A549 (cell line): ENCODE data around the gene SHC2. TPM values are rescaled to one million over a fixed set of nuclear protein-coding genes. Genes with fewer than 3 reads are reported as not detected.

Source experiments
- ATAC-seq, 2 experiments: fragments of 200-7000 bp in 1 of 2; fragments of >200 bp in 1 of 2; cut with Nextera tagmentation in 1 of 2; cut with Tn5 transposase in 1 of 2; 3 replicates each; pipeline versions ENCODE4 v1.8.0 to v1.9.1; 2018 to 2020; ENCODE audit warnings: mild to moderate bottlenecking in 1 of 2, moderate library complexity in 1 of 2
- CTCF ChIA-PET: fragments of 300-600 bp; sonication (Branson Sonifier 250); formaldehyde crosslinking; extraction: SDS; loops from one replicate; lab custom pipeline; 2021; ENCODE audit warnings: antibody characterized with exemption, inconsistent platforms; lab: Yijun Ruan, JAX
- POLR2A ChIA-PET: fragments of 350-600 bp; formaldehyde crosslinking; extraction: SDS; loops from one replicate; lab custom pipeline; 2021; ENCODE audit warnings: antibody characterized with exemption, inconsistent platforms; lab: Yijun Ruan, JAX
- DNase-seq, 2 experiments: peaks; one replicate each; pipeline versions ENCODE4 v3.0.0 to v3.0.0-alpha.2; 2011 to 2016; ENCODE audit warnings: low read depth in 1 of 2, low spot score in 1 of 2
- FAIRE-seq: peaks from 2 replicates; lab custom pipeline; 2011; peaks lifted over from hg19 to GRCh38; lab: Jason Lieb, UNC
- H3K27ac ChIP-seq, 2 experiments: fragments of >200 bp; sonication (Bioruptor Twin); formaldehyde crosslinking; 3 replicates each; pipeline ENCODE4 v1.5.1; 2016 to 2017
- H3K4me1 ChIP-seq: fragments of >200 bp; sonication (Bioruptor Twin); formaldehyde crosslinking; 3 replicates; pipeline ENCODE4 v1.6.1; 2016
- H3K4me2 ChIP-seq: fragments of >200 bp; sonication (Bioruptor Twin); formaldehyde crosslinking; 3 replicates; pipeline ENCODE4 v1.6.1; 2016
- H3K4me3 ChIP-seq: fragments of >200 bp; sonication (Bioruptor Twin); formaldehyde crosslinking; 3 replicates; pipeline ENCODE4 v1.5.1; 2016
- H3K9me3 ChIP-seq: fragments of >200 bp; sonication (Bioruptor Twin); formaldehyde crosslinking; 3 replicates; pipeline ENCODE4 v1.6.1; 2016
- BHLHE40 ChIP-seq: IDR thresholded peaks from 2 replicates; pipeline ENCODE4 v1.6.1; 2012; ENCODE audit warnings: low read depth, low read length, inconsistent platforms
- CHD2 ChIP-seq: fragments of 150-350 bp; IDR thresholded peaks from 2 replicates; pipeline ENCODE4 v1.6.1; 2014; ENCODE audit warnings: low read length; ENCODE audit not compliant: partially characterized antibody
- CTCF ChIP-seq: fragments of >200 bp; sonication (Bioruptor Twin); formaldehyde crosslinking; IDR thresholded peaks from 3 replicates; pipeline ENCODE4 v1.5.1; 2016
- E2F6 ChIP-seq: IDR thresholded peaks from 2 replicates; pipeline ENCODE4 v1.6.1; 2012; ENCODE audit warnings: low read depth, borderline replicate concordance
- EHMT2 ChIP-seq: fragments of 200-600 bp; sonication (generic); IDR thresholded peaks from 2 replicates; pipeline ENCODE4 v1.6.1; 2016; ENCODE audit warnings: antibody characterized with exemption, low read depth, mild to moderate bottlenecking, moderate library complexity
- ELK1 ChIP-seq: fragments of 150-350 bp; IDR thresholded peaks from 2 replicates; pipeline ENCODE4 v1.6.1; 2014; ENCODE audit warnings: low read depth, mild to moderate bottlenecking, low read length
- EP300 ChIP-seq, 2 experiments: fragments of >200 bp; sonication (Bioruptor Twin); formaldehyde crosslinking; IDR thresholded peaks; 2 replicates in 1 of 2; 3 replicates in 1 of 2; pipeline ENCODE4 v1.6.1; 2016 to 2017
- GATA3 ChIP-seq: IDR thresholded peaks from 2 replicates; pipeline ENCODE4 v1.6.1; 2012; ENCODE audit warnings: borderline replicate concordance
- HDAC2 ChIP-seq: fragments of 200-600 bp; sonication (generic); IDR thresholded peaks from 2 replicates; pipeline ENCODE4 v1.6.1; 2016
- HES2 ChIP-seq: fragments of >200 bp; sonication (Bioruptor Twin); formaldehyde crosslinking; IDR thresholded peaks from 2 replicates; pipeline ENCODE4 v1.6.1; 2016
- HEYL ChIP-seq: fragments of 250-450 bp; sonication (Bioruptor Pico); IDR thresholded peaks from 2 replicates; pipeline ENCODE4 v1.8.0; 2021; ENCODE audit warnings: mild to moderate bottlenecking, moderate library complexity
- HOXB13 ChIP-seq: fragments of 250-450 bp; sonication (Bioruptor Pico); IDR thresholded peaks from 2 replicates; pipeline ENCODE4 v1.5.0; 2020; ENCODE audit warnings: low read depth, mild to moderate bottlenecking, moderate library complexity
- HOXB5 ChIP-seq: fragments of 250-450 bp; sonication (Bioruptor Pico); IDR thresholded peaks from 2 replicates; pipeline ENCODE4 v1.5.0; 2020; ENCODE audit warnings: mild to moderate bottlenecking, moderate library complexity
- JUN ChIP-seq, 2 experiments: fragments of >200 bp; sonication (Bioruptor Twin); formaldehyde crosslinking; IDR thresholded peaks; 2 replicates in 1 of 2; 3 replicates in 1 of 2; pipeline ENCODE4 v1.6.1; 2016 to 2017
- KDM5A ChIP-seq: fragments of 200-600 bp; sonication (generic); IDR thresholded peaks from 2 replicates; pipeline ENCODE4 v1.6.1; 2016; ENCODE audit warnings: antibody characterized with exemption, mild to moderate bottlenecking
- MAFK ChIP-seq: fragments of 450-650 bp; IDR thresholded peaks from 2 replicates; pipeline ENCODE4 v1.6.1; 2014; ENCODE audit not compliant: partially characterized antibody
- MAX ChIP-seq: IDR thresholded peaks from 2 replicates; pipeline ENCODE4 v1.6.1; 2012
- MAZ ChIP-seq: fragments of 150-350 bp; IDR thresholded peaks from 2 replicates; pipeline ENCODE4 v1.6.1; 2014; ENCODE audit warnings: antibody characterized with exemption, low read depth, low read length, borderline replicate concordance
- NFE2L2 ChIP-seq: fragments of 150-350 bp; conservative IDR thresholded peaks from 2 replicates; pipeline ENCODE4 v1.6.1; 2014; ENCODE audit warnings: low read length
- PBX3 ChIP-seq: IDR thresholded peaks from 2 replicates; pipeline ENCODE4 v1.6.1; 2012
- PHF8 ChIP-seq: fragments of 200-600 bp; sonication (generic); IDR thresholded peaks from 2 replicates; pipeline ENCODE4 v1.6.1; 2016; ENCODE audit warnings: low read depth, mild to moderate bottlenecking, antibody characterized with exemption, moderate library complexity, borderline replicate concordance
- POLR2A ChIP-seq: IDR thresholded peaks from 2 replicates; pipeline ENCODE4 v1.6.1; 2012; ENCODE audit warnings: mild to moderate bottlenecking, low read length
- RAD21 ChIP-seq, 2 experiments: fragments of >200 bp in 1 of 2; sonication (Bioruptor Twin) in 1 of 2; formaldehyde crosslinking in 1 of 2; IDR thresholded peaks in 1 of 2; conservative IDR thresholded peaks in 1 of 2; 2 replicates in 1 of 2; 3 replicates in 1 of 2; pipeline ENCODE4 v1.6.1; 2012 to 2018; ENCODE audit warnings: inconsistent platforms in 1 of 2
- RARB ChIP-seq: fragments of 250-450 bp; sonication (Bioruptor Pico); IDR thresholded peaks from 2 replicates; pipeline ENCODE4 v1.8.0; 2021; ENCODE audit warnings: mild to moderate bottlenecking, moderate library complexity
- RNF2 ChIP-seq: fragments of 200-600 bp; sonication (generic); IDR thresholded peaks from 2 replicates; pipeline ENCODE4 v1.6.1; 2016; ENCODE audit warnings: low read depth, mild to moderate bottlenecking, antibody characterized with exemption, moderate library complexity, borderline replicate concordance
- SREBF2 ChIP-seq: fragments of 450-650 bp; IDR thresholded peaks from 2 replicates; pipeline ENCODE4 v1.6.1; 2014; ENCODE audit warnings: mild to moderate bottlenecking, moderate library complexity
- TFCP2L1 ChIP-seq: fragments of 250-450 bp; sonication (Bioruptor Pico); IDR thresholded peaks from 2 replicates; pipeline ENCODE4 v1.5.0; 2021; ENCODE audit warnings: mild to moderate bottlenecking
- TP53 ChIP-seq: fragments of 250-450 bp; sonication (Bioruptor Pico); IDR thresholded peaks from 2 replicates; pipeline ENCODE4 v1.5.0; 2021; ENCODE audit warnings: mild to moderate bottlenecking, moderate library complexity
- ZFP36 ChIP-seq: fragments of 450-650 bp; IDR thresholded peaks from 2 replicates; pipeline ENCODE4 v1.6.1; 2014; ENCODE audit warnings: borderline replicate concordance; ENCODE audit not compliant: partially characterized antibody
- ZNF302 ChIP-seq: fragments of 250-450 bp; sonication (Bioruptor Pico); IDR thresholded peaks from 2 replicates; pipeline ENCODE4 v1.9.0; 2021; ENCODE audit warnings: inconsistent platforms, mild to moderate bottlenecking, moderate library complexity
- ZSCAN20 ChIP-seq: fragments of 250-450 bp; sonication (Bioruptor Pico); IDR thresholded peaks from 2 replicates; pipeline ENCODE4 v1.8.0; 2022; ENCODE audit warnings: mild to moderate bottlenecking, moderate library complexity
- WGBS: methylation state at CpG from one replicate; pipeline ENCODE4 v1.1.6; 2017; ENCODE audit errors: missing lambda C conversion rate; 5-methylcytosine and 5-hydroxymethylcytosine counted together
- polyA plus RNA-seq, 4 experiments: library from polyadenylated mRNA; depleted of rRNA in 3 of 4; stranded (reverse); fragments of >200 nt; fragmentation: RNase III in 1 of 4; extraction: RNeasy Plus Mini Kit Qiagen cat#74134 plus additional on column Dnase treatment in 1 of 4; gene quantifications; 2 replicates in 3 of 4; 3 replicates in 1 of 4; pipeline ENCODE4 v1.2.3, GENCODE V29; 2011 to 2017

The SHC2 gene
- polyA plus RNA-seq, 2 of the 4 experiments (the other 2 are of a cell fraction): 0.36 to 0.58 TPM

- POLR2A ChIA-PET: no interaction called here
- ATAC-seq (no peak), DNase-seq (no peak), FAIRE-seq (no peak)
- 82% methylated on average over 15 of the region's 16 CpGs for WGBS
- no peak for TF ChIP-seq BHLHE40
- TF ChIP-seq RARB (CRISPR knock-in tag): no peak
- no peak for TF ChIP-seq ELK1
- no peak for TF ChIP-seq HDAC2
- no peak for TF ChIP-seq PHF8
- no peak for TF ChIP-seq TFCP2L1
- no peak for TF ChIP-seq HEYL
- TF ChIP-seq ZNF302 (CRISPR knock-in tag): no peak
- no peak for TF ChIP-seq HES2
- no peak for TF ChIP-seq PBX3
- TF ChIP-seq HOXB13 (CRISPR knock-in tag): no peak
- TF ChIP-seq E2F6: no peak
- no peak for TF ChIP-seq ZSCAN20 (CRISPR knock-in tag)
- no peak for TF ChIP-seq EHMT2
- TF ChIP-seq ZFP36: no peak
- TF ChIP-seq EP300 (IDR thresholded peaks at IDR 0.05): no peak
- TF ChIP-seq JUN (IDR thresholded peaks at IDR 0.05): no peak
- no peak for TF ChIP-seq GATA3
- TF ChIP-seq CTCF: no peak
- Histone ChIP-seq H3K4me3 (no peak overlapping the region), H3K9me3 (no peaks in the 10 kb centered on the region), H3K4me2 (no peak overlapping the region), H3K27ac (no peak overlapping the region), H3K4me1 (0 out of 3 replicates have a peak, but pooled peaks cover 3% of the 10 kb centered on the region)
- CTCF ChIA-PET: interaction anchor here (0.8 kb wide), 1 partner anchor 12 kb away, joined by 5 read pairs; no protein-coding TSS in a partner anchor
These were observed 81.0 kb downstream of the SHC2 start for GRCh38 chr19:379796-380195.

- H3K27ac ChIP-seq: no peak overlapping the region
These were observed 82.1 kb downstream of the SHC2 start for GRCh38 chr19:378706-379105.

More at GRCh38 chr19:378706-379105, 82.1 kb downstream of the SHC2 start:
- 0 out of 3 replicates have a peak, but pooled peaks cover 3% of the 10 kb centered on the region for H3K4me1 ChIP-seq
- no peak overlapping the region for H3K4me3 ChIP-seq
- TF ChIP-seq CTCF (no peak), SREBF2 (no peak), ZNF302 (CRISPR knock-in tag) (no peak), HDAC2 (no peak), BHLHE40 (no peak), MAFK (no peak), POLR2A (no peak), RARB (CRISPR knock-in tag) (no peak), ZSCAN20 (CRISPR knock-in tag) (no peak), HOXB5 (CRISPR knock-in tag) (no peak), TP53 (CRISPR knock-in tag) (no peak), CHD2 (no peak), MAZ (no peak), RAD21 (conservative IDR thresholded peaks at IDR 0.05 in 1 of 2, IDR thresholded peaks at IDR 0.05 in 1 of 2) (no peak), PBX3 (no peak), MAX (no peak), RNF2 (no peak), NFE2L2 (no peak), KDM5A (no peak), TFCP2L1 (no peak)
- FAIRE-seq (no peak), DNase-seq (no peak), ATAC-seq (peak; percentile 33 to 45; a peak in 4 of 6 replicates)
- WGBS: 86% methylated on average over 9 of the region's 14 CpGs
- POLR2A ChIA-PET: no interaction called here
- CTCF ChIA-PET: no interaction called here
- H3K9me3 ChIP-seq: no peaks in the 10 kb centered on the region
- H3K4me2 ChIP-seq: no peak overlapping the region
